OCI-LY7 (cell line): ENCODE measurements around the gene STK33. TPM values are rescaled to one million over a fixed set of nuclear protein-coding genes. Genes with fewer than 3 reads are reported as not detected.

Source experiments
- BruUV-seq: library from RNA; stranded (reverse); fragments of 400-500 nt; replicated peaks from 2 replicates; lab custom pipeline; 2021; lab: Mats Ljungman, UMichigan
- CTCF ChIA-PET: fragments of 300-600 bp; sonication (Branson Sonifier 250); formaldehyde crosslinking; loops from one replicate; lab custom pipeline; 2022; ENCODE audit warnings: antibody characterized with exemption; ENCODE audit not compliant: unreplicated experiment; lab: Charles Lee
- POLR2A ChIA-PET: fragments of 300-600 bp; sonication (Branson Sonifier 250); formaldehyde crosslinking; loops from one replicate; lab custom pipeline; 2022; ENCODE audit warnings: antibody characterized with exemption; lab: Charles Lee
- DNase-seq: peaks from one replicate; pipeline ENCODE4 v3.0.0-alpha.2; 2015; ENCODE audit warnings: low spot score
- H2AFZ ChIP-seq: fragments of 200-600 bp; sonication (generic), shearing (Covaris generic); 2 replicates; pipeline ENCODE4 v1.6.1; 2014; ENCODE audit warnings: mild to moderate bottlenecking, antibody characterized with exemption, low read length, moderate library complexity
- H3K27ac ChIP-seq: fragments of 200-600 bp; sonication (generic); 2 replicates; pipeline ENCODE4 v1.5.1; 2014; ENCODE audit warnings: mixed run types, low read depth, mild to moderate bottlenecking, moderate library complexity, low read length, inconsistent platforms; ENCODE audit not compliant: poor library complexity, severe bottlenecking
- H3K36me3 ChIP-seq: fragments of 200-600 bp; sonication (generic); 2 replicates; pipeline ENCODE4 v1.6.1; 2014; ENCODE audit warnings: mild to moderate bottlenecking, antibody characterized with exemption, low read length, moderate library complexity, mixed read lengths; ENCODE audit not compliant: insufficient read depth
- H3K4me1 ChIP-seq: fragments of 200-600 bp; sonication (generic); 2 replicates; pipeline ENCODE4 v1.5.1; 2014; ENCODE audit warnings: mild to moderate bottlenecking, low read length; ENCODE audit not compliant: insufficient read depth, poor library complexity, severe bottlenecking
- H3K4me2 ChIP-seq: fragments of 200-600 bp; sonication (generic); 2 replicates; pipeline ENCODE4 v1.6.1; 2014; ENCODE audit warnings: mild to moderate bottlenecking, low read length
- H3K4me3 ChIP-seq: fragments of 200-600 bp; sonication (generic); 2 replicates; pipeline ENCODE4 v1.5.1; 2014; ENCODE audit warnings: mild to moderate bottlenecking, low read depth, low read length; ENCODE audit not compliant: poor library complexity, severe bottlenecking
- H3K79me2 ChIP-seq: fragments of 200-600 bp; sonication (generic); 2 replicates; pipeline ENCODE4 v1.6.1; 2016; ENCODE audit warnings: low read depth, mild to moderate bottlenecking, low read length, moderate library complexity, mixed read lengths; ENCODE audit not compliant: insufficient read depth
- H3K9me2 ChIP-seq: fragments of 200-600 bp; sonication (generic); 2 replicates; pipeline ENCODE4 v1.6.1; 2016; ENCODE audit warnings: mild to moderate bottlenecking, low read length, mixed read lengths; ENCODE audit not compliant: insufficient read depth
- H3K9me3 ChIP-seq: fragments of 200-600 bp; sonication (generic); 2 replicates; pipeline ENCODE4 v1.6.1; 2014; ENCODE audit warnings: mild to moderate bottlenecking, mixed run types, low read length, mixed read lengths
- H4K20me1 ChIP-seq: fragments of 200-600 bp; sonication (generic); 2 replicates; pipeline ENCODE4 v1.6.1; 2014; ENCODE audit warnings: mild to moderate bottlenecking, antibody characterized with exemption, low read length, moderate library complexity, mixed read lengths; ENCODE audit not compliant: insufficient read depth
- EZH2phosphoT487 ChIP-seq: fragments of 200-600 bp; sonication (generic); IDR thresholded peaks from 2 replicates; pipeline ENCODE4 v1.6.1; 2018; ENCODE audit warnings: low read depth, borderline replicate concordance, mild to moderate bottlenecking, mixed run types, antibody characterized with exemption, low read length, moderate library complexity, mixed read lengths
- intact Hi-C: fragments of 100-400 bp; cut with micrococcal nuclease; formaldehyde crosslinking; loops from one replicate; pipeline ENCODE4 v1.10.0; 2022; ENCODE audit not compliant: unreplicated experiment
- total RNA-seq, 2 experiments: library from RNA; depleted of rRNA in 1 of 2; stranded (reverse); fragments of >200 nt in 1 of 2; shearing (Covaris generic) in 1 of 2; gene quantifications; 2 replicates each; pipeline ENCODE4 v1.2.3, GENCODE V29; 2014 to 2022
- TF ChIP-seq, protein P1 (sequence below): fragments of 200-600 bp; sonication (generic); conservative IDR thresholded peaks from 2 replicates; pipeline ENCODE4 v1.5.1; 2014; ENCODE audit warnings: mild to moderate bottlenecking, antibody characterized with exemption, low read length, moderate library complexity, mixed read lengths

The STK33 gene
- total RNA-seq, 2 experiments from 2014 or later, result 0.73 TPM; not detected in 1

DNA sequence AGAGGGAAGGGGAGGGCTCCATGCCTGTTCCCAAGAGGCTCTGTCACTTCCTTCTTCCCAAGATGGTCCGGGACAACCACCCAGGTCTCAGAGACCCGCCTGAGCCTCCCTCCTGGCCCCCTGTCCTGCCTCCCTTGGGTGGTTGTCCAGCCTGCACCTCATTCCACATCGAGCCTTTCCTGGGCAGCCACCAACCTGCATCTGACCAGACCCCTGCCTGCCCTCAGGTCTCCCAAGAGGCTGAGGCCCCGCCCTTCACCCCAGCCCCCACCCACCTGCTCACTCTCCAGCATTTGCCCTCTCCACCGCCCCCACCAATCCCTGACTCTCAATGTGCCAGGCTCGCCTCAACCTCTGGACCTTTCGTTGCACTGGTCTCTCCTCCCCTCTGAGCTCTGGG is 232.8 kb downstream of the STK33 start:
- no peaks in the 10 kb centered on the region for H3K36me3 ChIP-seq
- DNase-seq, result no peak
- no peaks in the 10 kb centered on the region for H3K9me3 ChIP-seq
- POLR2A ChIA-PET, result no interaction called here
- no peaks in the 10 kb centered on the region for H3K79me2 ChIP-seq
- no peaks in the 10 kb centered on the region for H3K9me2 ChIP-seq
- H3K4me2 ChIP-seq, result no peak overlapping the region
- H3K27ac ChIP-seq, result no peak overlapping the region
- TF ChIP-seq, protein P1, sequence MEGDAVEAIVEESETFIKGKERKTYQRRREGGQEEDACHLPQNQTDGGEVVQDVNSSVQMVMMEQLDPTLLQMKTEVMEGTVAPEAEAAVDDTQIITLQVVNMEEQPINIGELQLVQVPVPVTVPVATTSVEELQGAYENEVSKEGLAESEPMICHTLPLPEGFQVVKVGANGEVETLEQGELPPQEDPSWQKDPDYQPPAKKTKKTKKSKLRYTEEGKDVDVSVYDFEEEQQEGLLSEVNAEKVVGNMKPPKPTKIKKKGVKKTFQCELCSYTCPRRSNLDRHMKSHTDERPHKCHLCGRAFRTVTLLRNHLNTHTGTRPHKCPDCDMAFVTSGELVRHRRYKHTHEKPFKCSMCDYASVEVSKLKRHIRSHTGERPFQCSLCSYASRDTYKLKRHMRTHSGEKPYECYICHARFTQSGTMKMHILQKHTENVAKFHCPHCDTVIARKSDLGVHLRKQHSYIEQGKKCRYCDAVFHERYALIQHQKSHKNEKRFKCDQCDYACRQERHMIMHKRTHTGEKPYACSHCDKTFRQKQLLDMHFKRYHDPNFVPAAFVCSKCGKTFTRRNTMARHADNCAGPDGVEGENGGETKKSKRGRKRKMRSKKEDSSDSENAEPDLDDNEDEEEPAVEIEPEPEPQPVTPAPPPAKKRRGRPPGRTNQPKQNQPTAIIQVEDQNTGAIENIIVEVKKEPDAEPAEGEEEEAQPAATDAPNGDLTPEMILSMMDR, result no peak
- TF ChIP-seq EZH2phosphoT487, result no peak
- no TSS peak for BruUV-seq
- H3K4me1 ChIP-seq, result no peaks in the 10 kb centered on the region
- H2AFZ ChIP-seq, result no peak overlapping the region
- H4K20me1 ChIP-seq, result no peaks in the 10 kb centered on the region
- no peak overlapping the region for H3K4me3 ChIP-seq
- CTCF ChIA-PET, result no interaction called here
- intact Hi-C loops, result no loop called here

DNA sequence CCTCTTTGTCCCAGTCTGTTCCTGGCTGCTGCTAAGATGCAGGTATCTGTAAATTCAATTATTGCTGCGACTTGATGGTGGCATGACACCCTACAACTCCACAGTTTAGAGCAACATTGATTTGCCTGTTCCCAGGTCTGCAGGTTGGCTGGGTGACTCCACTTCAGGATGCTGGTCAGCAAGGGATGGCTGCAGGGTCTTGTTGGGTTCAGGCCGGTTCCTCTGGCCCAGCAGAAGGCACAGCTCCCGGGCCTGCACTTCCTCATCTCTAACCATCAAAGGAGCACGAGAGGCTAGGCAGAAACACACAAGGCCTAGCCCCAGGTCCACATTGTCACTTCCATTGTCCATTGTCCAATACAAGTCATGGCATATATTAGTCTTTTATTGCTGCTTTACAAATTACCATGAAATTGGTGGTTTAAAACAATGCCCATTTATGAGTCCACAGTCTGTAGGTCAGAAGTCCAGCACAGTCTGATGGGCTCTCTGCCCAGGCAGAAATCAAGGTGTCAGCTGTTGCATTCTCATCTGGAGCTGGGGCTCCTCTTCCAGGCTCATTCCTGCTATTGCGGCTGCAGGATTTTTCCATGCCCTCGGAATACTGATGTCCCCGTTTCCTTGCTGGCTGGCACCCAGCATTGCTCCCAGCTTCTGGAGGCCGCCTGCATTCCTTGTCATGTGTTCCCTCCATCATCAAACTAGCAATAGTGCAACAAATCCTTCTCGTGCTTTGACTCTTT is 233.8 kb downstream of the STK33 start:
- Histone ChIP-seq H2AFZ (no peak overlapping the region), H3K27ac (no peak overlapping the region), H3K4me2 (no peak overlapping the region), H4K20me1 (no peaks in the 10 kb centered on the region), H3K4me3 (no peak overlapping the region), H3K4me1 (no peaks in the 10 kb centered on the region), H3K79me2 (no peaks in the 10 kb centered on the region), H3K9me2 (no peaks in the 10 kb centered on the region), H3K36me3 (no peaks in the 10 kb centered on the region), H3K9me3 (no peaks in the 10 kb centered on the region)
- DNase-seq, result no peak
- intact Hi-C loops, result no loop called here
- no TSS peak for BruUV-seq
- ChIA-PET POLR2A (no interaction called here), CTCF (no interaction called here)
- no peak for TF ChIP-seq EZH2phosphoT487
- TF ChIP-seq, protein P1, result no peak

DNA sequence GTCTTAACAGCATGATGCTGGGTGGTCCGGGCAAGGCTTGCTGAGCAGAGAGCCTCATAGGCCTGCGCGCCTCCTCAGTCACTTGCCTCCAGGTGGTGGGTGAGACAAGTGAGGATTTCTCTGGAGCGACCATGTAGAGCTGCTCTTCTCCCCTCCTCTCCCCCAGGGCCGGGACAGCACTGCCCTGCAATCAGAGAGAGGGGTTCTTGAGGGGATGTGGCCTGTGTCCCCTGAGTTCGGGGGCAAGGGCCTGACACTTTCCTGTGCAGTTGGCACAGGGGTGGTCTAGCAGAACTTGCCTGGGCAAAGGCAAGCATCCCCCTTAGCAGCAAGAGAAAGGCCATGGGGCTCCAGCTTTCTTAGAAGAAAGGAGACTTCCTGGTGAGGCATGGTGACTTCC is 234.5 kb downstream of the STK33 start:
- H3K9me3 ChIP-seq, result no peaks in the 10 kb centered on the region
- H3K4me3 ChIP-seq, result no peak overlapping the region

More for the DNA sequence above, 234.5 kb downstream of the STK33 start:
- Histone ChIP-seq H3K27ac (no peak overlapping the region), H3K79me2 (no peaks in the 10 kb centered on the region), H3K4me1 (no peaks in the 10 kb centered on the region), H3K4me2 (no peak overlapping the region), H3K9me2 (no peaks in the 10 kb centered on the region), H2AFZ (no peak overlapping the region), H3K36me3 (no peaks in the 10 kb centered on the region), H4K20me1 (no peaks in the 10 kb centered on the region)
- DNase-seq, result no peak
- ChIA-PET CTCF (no interaction called here), POLR2A (no interaction called here)
- no peak for TF ChIP-seq EZH2phosphoT487
- BruUV-seq, result no TSS peak
- intact Hi-C loops, result no loop called here
